ENCODE measurements around the gene IFI44.

DNA sequence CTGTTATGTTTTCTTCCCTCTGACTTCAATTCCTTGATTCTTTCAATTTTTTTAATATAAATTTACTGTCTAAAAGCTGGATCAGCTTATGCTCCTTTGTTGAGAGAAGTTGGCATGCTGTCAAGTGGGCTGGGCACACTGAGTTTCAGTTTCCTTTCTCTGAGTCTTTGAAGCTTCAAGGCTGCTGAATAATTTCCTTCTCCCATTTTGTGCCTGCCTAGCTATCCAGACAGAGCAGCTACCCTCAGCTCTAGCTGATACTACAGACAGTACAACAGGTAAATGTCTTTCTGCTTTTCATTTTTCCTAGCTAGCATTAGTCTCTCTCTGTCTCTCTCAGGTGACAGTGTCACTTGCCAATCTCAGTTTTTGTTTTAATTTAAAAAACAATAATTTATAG is at the start of gene IFI44:
- TF ChIP-seq POLR2A (IDR thresholded peaks at IDR 0.05) (no peak), CTCF (IDR thresholded peaks at IDR 0.05) (no peak)
